ENCODE data around the gene GANAB. TPM values are rescaled to one million over a fixed set of nuclear protein-coding genes. Genes with fewer than 3 reads are reported as not detected.
"Not testable (repeated sequence)": the region's sequence is repeated elsewhere in the genome, so short reads cannot be mapped to it uniquely, and the experiment has no call there.

GANAB gene
- total RNA-seq (100 to 1,000 TPM; 152 to 219 TPM), polyA plus RNA-seq (ENCODE audit: insufficient read depth, low read depth, low replicate concordance) (190 TPM)
- long read RNA-seq, donor 1, transcript GANAB-202 (24 exons, 3,608 nt): major isoform, 14 of 112 reads
- long read RNA-seq, donor 1, transcript GANAB-201 (25 exons, 3,906 nt): minor isoform, 5 of 112 reads
- long read RNA-seq, donor 1, transcript GANAB-208 (4 exons, 608 nt): minor isoform, 6 of 112 reads
- long read RNA-seq, donor 1, partial matches to known transcripts: 87 of 112 reads
- long read RNA-seq, donor 1, other reads (novel, unspliced or antisense): 0 of 112 reads
- long read RNA-seq, donor 2, transcript GANAB-202 (24 exons, 3,608 nt): major isoform, 10 of 63 reads
- long read RNA-seq, donor 2, transcript GANAB-201 (25 exons, 3,906 nt): minor isoform, 5 of 63 reads
- long read RNA-seq, donor 2, partial matches to known transcripts: 43 of 63 reads
- long read RNA-seq, donor 2, other reads (novel, unspliced or antisense): 0 of 63 reads

GRCh38 chr11:62645946-62646824, at the start of gene GANAB:
Gene GANAB, minus strand, starts transcription at chr11:62646613. Its CDS starts 14 bp downstream, at chr11:62646599.
- Histone ChIP-seq H3K27me3 (no peaks in the 10 kb centered on the region), H3K9me3 (no peaks in the 10 kb centered on the region), H3K36me3 (ENCODE audit: low read depth, missing control alignments) (no peaks in the 10 kb centered on the region), H3K4me3 (peak within 1 kb of the TSS; percentile 97 to 100), H3K4me1 (peaks cover 13% of the 10 kb centered on the region), H3K27ac (peak within 1 kb of the TSS; percentile 93 to 95)
- DNase-seq: peak; percentile 100
- intact Hi-C loops (cut with DNase I; ENCODE audit: low total_unique reads): no loop called here
- WGBS, 2 donors: 0 to 1% methylated on average over 32 to 73 of the region's 73 CpGs
- TF ChIP-seq POLR2A (IDR thresholded peaks at IDR 0.05) (peak; percentile 74), CTCF (IDR thresholded peaks at IDR 0.05) (no peak)

DNA sequence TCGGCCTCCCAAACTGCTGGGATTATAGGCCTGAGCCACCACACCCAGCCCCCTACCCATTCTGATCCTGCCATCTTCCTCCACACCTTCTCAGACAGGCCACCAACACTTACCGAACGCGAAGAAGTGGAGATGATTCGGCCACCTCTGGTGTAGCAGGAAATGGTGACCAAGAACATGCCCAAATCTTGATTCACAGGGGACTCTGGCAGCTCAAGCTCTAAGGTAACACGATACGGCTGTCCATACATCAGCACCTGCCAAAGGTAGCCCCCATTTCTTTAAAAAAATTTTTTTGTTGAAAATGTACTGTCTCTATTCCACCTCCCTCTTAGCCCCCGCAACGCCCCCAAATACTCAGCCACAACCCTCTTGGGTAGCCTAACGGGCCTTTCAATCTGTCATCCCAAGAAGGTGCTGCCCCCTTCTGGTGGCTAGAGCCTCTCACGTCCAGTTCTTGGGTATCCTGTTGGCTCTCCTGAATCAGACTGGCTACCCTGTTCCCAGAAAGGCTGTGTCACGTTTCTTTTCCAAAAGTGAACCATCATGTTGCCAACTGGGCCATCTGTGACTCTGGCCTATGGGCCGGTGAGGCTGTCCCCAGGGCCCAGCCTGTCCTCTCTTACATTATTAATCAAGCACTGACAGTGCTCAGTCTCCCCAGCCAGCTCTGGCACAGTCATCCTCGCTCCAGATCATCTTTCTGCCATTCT, 48.2 kb upstream of the GANAB start:
- TF ChIP-seq POLR2A (IDR thresholded peaks at IDR 0.05): no peak
- peak; percentile 47 to 82 (median 48) for TF ChIP-seq CTCF (IDR thresholded peaks at IDR 0.05)
- no peaks in the 10 kb centered on the region for H3K9me3 ChIP-seq
- no peaks in the 10 kb centered on the region for H3K36me3 ChIP-seq (ENCODE audit: low read depth, missing control alignments)
- WGBS, 2 donors: 59% methylated on average over 14 of the region's 14 CpGs
- H3K27me3 ChIP-seq: no peaks in the 10 kb centered on the region
- H3K4me3 ChIP-seq: no peak overlapping the region
- intact Hi-C loops (cut with DNase I; ENCODE audit: low total_unique reads): no loop called here
- no peak overlapping the region for H3K27ac ChIP-seq
- peaks cover 9% of the 10 kb centered on the region for H3K4me1 ChIP-seq
- DNase-seq: peak; percentile 90

DNA sequence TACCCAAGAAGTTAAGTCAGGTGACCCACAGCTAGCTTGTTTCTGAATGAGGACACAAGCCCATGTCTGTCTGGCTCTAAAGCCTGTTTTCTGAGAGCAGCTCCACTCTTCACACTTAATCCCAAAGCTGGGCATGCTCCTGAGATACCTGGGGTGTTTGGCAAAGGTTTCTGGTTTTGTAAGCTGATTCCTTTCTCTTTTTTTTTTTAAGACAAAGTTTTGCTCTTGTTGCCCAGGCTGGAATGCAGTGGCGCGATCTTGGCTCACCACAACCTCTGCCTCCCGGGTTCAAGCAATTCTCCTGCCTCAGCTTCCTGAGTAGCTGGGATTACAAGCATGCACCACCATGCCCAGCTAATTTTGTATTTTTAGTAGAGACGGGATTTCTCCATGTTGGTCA, 47.2 kb upstream of the GANAB start:
- intact Hi-C loops (cut with DNase I; ENCODE audit: low total_unique reads); H3K9me3 ChIP-seq; H3K27ac ChIP-seq; H3K36me3 ChIP-seq (ENCODE audit: low read depth, missing control alignments); DNase-seq; H3K27me3 ChIP-seq; H3K4me3 ChIP-seq: not testable (repeated sequence)
- 72 to 78% methylated on average over 4 of the region's 4 CpGs for WGBS, 2 donors
- H3K4me1 ChIP-seq: peaks cover 14% of the 10 kb centered on the region

GRCh38 chr11:62689421-62690183, 43.2 kb upstream of the GANAB start, which contains the start of gene LRRN4CL:
Gene LRRN4CL, minus strand, starts transcription at chr11:62689530. Its CDS starts 1,022 bp downstream, at chr11:62688508.
- DNase-seq: peak; percentile 75
- 35 to 45% methylated on average over 11 of the region's 11 CpGs for WGBS, 2 donors
- H3K36me3 ChIP-seq (ENCODE audit: low read depth, missing control alignments): no peaks in the 10 kb centered on the region

More at GRCh38 chr11:62689421-62690183, 43.2 kb upstream of the GANAB start, which contains the start of gene LRRN4CL:
- peaks cover 19% of the 10 kb centered on the region for H3K4me1 ChIP-seq
- peak within 1 kb of the TSS; percentile 44 to 63 for H3K27ac ChIP-seq
- TF ChIP-seq POLR2A (IDR thresholded peaks at IDR 0.05): no peak
- TF ChIP-seq CTCF (IDR thresholded peaks at IDR 0.05): no peak
- H3K9me3 ChIP-seq: no peaks in the 10 kb centered on the region
- no peaks in the 10 kb centered on the region for H3K27me3 ChIP-seq
- H3K4me3 ChIP-seq: peak within 1 kb of the TSS; percentile 17 to 34
- intact Hi-C loops (cut with DNase I; ENCODE audit: low total_unique reads): no loop called here

All from testis (tissue), 5 donors.